Cardiac fibroblast (primary cell): Measurements from ENCODE around the gene KMT2C.
"Not testable (repeated sequence)": the region's sequence is repeated elsewhere in the genome, so short reads cannot be mapped to it uniquely, and the experiment has no call there.

Experiments
- DNase-seq, 2 donors: peaks; one replicate each; pipeline versions ENCODE4 v3.0.0 to v3.0.0-alpha.2; 2010; ENCODE audit warnings: low read depth in 2 of 2
- H3K4me3 ChIP-seq, 2 donors: replicated peaks in 1 of 2; 1 replicate in 1 of 2; 2 replicates in 1 of 2; pipeline ENCODE4 v1.5.1; 2011; ENCODE audit warnings: low read depth in 2 of 2, low read length in 2 of 2, mild to moderate bottlenecking in 2 of 2, moderate library complexity in 1 of 2
- TF ChIP-seq, protein P1 (sequence below): IDR thresholded peaks from one replicate; pipeline ENCODE4 v1.5.1; 2011; ENCODE audit warnings: low read depth, mild to moderate bottlenecking, low read length, inconsistent platforms

Gene KMT2C

DNA sequence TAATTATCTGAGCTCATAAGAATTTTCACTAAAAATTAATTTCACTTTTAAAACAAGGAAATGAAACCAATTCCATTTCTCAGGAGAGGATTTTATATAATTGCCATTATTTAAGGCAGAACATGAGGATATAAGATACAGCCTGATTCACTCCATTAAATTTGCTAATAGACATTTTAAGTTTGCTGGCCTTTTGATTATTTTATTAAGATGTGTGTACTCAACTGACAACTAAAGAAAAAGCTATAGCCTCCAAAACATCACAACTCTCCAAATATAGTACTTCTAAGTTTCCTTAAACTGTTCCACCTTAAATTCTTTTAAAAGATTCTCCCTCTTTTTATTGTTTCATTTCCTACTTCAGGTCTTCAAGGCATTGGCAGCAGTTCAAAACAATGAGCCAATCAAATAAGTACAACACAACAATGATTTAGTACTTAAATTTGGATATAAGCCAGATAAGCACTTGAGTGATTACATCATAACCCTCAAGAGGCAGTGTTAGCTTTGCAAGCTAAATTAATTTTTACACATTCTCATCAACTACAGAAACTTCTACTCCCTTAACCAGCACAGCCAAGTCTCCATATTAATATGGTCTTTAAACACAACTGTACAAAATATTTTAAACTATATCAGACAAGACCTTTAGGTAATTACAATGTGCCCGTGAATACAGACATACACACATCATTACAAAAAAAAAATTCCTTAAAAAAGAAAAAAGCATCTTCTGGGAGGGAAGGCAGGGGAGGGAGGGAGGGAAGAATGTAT, 121.8 kb downstream of the KMT2C start:
- peak; percentile 96 to 97 for DNase-seq

DNA sequence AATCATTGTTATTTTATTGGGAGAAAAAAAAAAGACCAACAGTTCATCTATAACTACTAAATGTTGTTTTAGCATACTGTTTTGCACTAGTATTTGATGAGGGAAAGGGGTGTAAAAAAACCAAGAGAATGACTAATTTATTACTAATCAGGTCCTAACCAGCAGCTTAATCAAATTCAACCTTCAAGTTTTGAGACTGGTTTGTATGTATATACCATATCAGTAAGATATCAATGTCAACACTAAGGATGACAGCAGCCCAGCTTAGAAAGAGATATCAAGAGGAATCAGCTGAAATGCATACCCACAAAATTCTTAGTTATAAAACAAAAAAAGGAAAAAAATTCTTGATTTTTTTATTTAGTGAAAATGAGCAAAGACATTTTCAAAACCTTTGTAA, 122.6 kb downstream of the KMT2C start:
- no peak for DNase-seq
- TF ChIP-seq, protein P1, sequence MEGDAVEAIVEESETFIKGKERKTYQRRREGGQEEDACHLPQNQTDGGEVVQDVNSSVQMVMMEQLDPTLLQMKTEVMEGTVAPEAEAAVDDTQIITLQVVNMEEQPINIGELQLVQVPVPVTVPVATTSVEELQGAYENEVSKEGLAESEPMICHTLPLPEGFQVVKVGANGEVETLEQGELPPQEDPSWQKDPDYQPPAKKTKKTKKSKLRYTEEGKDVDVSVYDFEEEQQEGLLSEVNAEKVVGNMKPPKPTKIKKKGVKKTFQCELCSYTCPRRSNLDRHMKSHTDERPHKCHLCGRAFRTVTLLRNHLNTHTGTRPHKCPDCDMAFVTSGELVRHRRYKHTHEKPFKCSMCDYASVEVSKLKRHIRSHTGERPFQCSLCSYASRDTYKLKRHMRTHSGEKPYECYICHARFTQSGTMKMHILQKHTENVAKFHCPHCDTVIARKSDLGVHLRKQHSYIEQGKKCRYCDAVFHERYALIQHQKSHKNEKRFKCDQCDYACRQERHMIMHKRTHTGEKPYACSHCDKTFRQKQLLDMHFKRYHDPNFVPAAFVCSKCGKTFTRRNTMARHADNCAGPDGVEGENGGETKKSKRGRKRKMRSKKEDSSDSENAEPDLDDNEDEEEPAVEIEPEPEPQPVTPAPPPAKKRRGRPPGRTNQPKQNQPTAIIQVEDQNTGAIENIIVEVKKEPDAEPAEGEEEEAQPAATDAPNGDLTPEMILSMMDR = no peak
- H3K4me3 ChIP-seq = no peak overlapping the region

More for the DNA sequence above, 121.8 kb downstream of the KMT2C start:
- TF ChIP-seq, protein P1 = no peak
- no peak overlapping the region for H3K4me3 ChIP-seq

DNA sequence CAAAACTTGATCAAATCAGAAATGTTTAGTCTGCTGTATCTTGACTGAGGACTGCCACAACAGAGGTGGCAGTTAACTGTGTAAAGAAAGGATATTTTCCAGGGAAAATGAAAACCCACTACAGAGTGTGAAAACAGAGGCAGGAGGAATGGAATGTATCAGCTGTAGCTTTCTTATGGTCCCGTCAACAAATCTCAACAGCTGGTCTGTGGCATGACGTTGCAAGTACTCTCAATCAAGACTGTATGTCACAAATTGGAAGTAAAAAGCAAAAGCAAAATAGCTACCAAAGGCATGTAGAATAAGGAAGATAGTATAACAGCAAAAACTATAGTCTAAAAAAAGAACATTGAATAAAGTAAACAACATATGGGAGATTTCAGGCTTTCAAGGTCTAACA, 123.5 kb downstream of the KMT2C start:
- DNase-seq = peak; percentile 40 to 66
- no peak overlapping the region for H3K4me3 ChIP-seq
- TF ChIP-seq, protein P1 = no peak

DNA sequence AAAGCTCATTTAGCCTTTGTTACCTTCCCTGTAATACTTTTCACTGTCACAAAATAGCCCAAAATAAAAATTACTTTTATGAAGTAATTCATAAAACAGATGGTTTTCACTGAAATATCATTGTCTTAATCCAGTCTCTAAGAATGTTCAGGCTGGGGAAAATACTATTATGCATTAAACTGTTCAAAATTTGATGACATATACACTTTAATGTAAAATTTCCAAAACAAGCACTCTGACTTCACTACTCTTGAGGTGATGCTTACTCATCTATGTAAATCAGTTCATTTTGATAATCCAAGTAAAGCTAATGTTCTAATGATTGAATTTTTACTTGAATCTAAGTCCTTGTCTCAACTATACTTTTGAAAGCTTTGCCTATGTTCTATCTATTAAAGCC, 127.9 kb downstream of the KMT2C start:
- TF ChIP-seq, protein P1 = no peak
- no peak overlapping the region for H3K4me3 ChIP-seq
- no peak for DNase-seq

DNA sequence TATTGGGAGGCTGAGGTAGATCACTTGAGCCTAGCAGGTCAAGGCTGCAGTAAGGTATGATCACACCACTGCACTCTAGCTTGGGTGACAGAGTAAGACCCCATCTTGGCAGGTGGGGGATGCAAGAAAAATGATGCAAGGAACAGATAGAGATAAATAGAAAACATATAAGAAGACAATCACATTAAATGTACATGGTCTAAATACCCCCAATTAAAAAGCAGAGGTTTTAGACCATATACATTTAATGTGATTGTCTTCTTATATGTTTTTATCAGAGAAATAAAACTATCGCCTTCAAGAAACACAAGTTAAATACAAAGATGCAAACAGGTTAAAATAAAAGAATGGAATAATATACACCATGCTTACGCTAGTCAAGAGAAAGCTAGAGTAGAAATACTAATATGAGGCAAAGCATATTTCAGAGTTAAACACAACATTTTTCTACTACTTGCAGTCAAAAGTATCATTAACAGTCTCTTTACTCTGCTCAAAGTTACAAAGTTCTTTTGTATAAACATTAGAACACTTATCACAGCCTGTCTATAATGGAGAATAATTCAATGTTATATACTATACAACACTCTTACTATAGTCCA, 136.2 kb downstream of the KMT2C start:
- not testable (repeated sequence) for H3K4me3 ChIP-seq

DNA sequence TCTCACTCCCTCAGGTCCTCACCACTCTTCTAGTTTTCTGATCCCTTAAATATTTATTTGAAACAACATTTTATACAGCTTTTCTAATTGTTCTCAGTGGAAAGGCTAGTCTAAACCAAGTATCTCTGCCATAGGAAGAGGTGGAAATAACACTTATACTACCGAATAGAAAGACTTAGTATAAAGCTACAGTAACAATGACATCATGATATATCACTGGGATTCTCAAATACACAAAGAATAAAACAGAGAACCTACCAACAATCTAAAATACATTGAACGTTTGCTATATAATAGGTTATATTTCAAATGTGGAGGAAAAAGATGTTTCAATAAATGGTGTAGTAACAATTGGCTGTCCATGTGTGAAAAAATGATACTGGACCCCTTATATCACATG, 142.9 kb downstream of the KMT2C start:
- DNase-seq = no peak
- TF ChIP-seq, protein P1 = no peak

More for the DNA sequence above, 136.2 kb downstream of the KMT2C start:
- DNase-seq = not testable (repeated sequence)

DNA sequence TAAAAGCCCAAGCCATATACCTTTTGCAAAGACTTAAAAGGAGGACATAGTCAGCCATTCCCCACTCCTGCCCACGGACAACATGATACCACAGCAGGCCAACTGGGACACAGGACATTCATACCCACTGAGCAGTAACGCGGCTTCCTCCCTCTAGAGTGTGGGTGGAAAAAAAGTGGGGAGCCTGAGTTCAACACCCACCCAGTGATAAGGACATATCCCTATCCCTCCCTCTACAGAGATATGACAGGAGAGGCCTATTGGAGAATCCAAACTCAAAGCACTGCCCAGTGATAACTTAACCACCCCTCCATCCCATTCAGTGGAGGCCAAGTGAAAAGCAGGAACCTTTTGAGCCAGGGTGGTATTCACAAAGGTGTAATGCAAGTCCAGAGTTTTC, 148.8 kb downstream of the KMT2C start:
- H3K4me3 ChIP-seq = not testable (repeated sequence)

More for the DNA sequence above, 142.9 kb downstream of the KMT2C start:
- no peak overlapping the region for H3K4me3 ChIP-seq

DNA sequence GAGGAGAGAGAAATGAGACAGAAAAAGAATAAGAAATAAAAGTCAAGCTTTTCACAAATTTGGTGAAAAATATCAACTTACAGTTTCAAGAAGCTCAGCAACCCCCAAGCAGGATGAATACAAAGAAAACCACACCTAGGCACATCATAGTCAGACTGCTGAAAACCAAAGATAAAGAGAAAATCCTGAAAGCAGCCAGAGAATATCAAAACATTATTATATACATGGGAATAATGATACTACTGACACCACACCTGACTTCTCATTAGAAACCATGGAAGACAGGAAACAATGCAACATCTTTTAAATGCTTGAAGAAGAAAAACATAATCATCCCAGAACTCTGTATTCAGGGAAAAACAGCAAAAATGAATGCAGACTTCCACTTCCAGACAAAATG, 149.6 kb downstream of the KMT2C start:
- H3K4me3 ChIP-seq, DNase-seq: not testable (repeated sequence)

More for the DNA sequence above, 148.8 kb downstream of the KMT2C start:
- DNase-seq = not testable (repeated sequence)

DNA sequence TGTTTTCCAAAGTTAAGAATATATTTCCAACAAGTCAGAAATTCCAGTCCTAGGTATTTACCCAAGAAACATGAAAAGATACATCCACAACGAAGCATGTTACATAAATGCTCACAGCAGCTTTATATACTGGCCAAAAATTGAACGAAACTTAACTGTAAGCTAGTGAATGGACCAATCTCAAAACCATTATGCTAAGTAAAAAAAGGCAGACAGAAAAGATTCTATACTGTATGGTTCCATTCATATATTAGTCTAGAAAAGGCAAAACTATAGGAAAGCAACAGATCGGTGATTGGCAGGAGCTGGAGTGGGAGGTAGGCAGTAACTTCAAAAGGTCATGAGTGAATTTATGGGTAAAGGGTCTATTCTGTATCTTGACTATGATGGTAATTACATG, 150.8 kb downstream of the KMT2C start:
- not testable (repeated sequence) for DNase-seq

DNA sequence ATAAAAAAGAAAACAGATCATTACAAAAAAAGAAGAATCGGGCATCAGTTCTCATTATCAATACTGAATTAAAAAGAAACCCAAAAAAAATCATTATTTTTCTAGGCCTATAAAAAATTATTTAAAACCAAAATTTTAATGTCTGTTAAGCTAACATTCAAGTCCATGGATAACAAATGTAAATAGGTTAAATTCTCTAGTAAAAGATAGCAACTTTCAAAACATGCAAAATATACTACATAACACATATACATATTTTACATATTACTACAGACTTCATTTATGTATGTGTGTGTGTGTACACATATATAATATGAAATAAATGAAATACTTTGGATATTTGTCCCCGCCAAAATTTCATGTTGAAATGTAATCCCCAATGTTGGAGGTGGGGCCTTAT, 158.1 kb downstream of the KMT2C start:
- not testable (repeated sequence) for H3K4me3 ChIP-seq

More for the DNA sequence above, 150.8 kb downstream of the KMT2C start:
- not testable (repeated sequence) for H3K4me3 ChIP-seq

DNA sequence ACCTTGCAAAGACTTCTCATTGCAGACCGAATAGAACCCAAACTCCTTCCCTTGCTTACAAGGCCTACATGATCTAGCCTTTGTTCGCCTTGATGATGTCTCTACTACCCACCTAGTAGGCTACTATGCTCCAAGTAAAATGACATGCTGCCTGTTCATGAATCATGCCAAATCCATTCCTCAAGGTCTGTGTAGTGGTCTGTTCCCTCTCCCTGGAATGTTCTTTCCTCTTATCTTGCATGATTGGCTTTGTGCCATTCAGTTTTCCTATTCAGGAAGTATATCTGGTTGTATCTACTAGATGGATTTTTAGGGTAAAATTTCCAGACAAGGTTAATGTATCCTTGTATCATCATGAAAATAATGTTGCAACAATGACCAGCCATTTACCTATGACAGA, 165.4 kb downstream of the KMT2C start:
- not testable (repeated sequence) for H3K4me3 ChIP-seq
- DNase-seq = peak; percentile 10 to 47

More for the DNA sequence above, 158.1 kb downstream of the KMT2C start:
- not testable (repeated sequence) for DNase-seq

DNA sequence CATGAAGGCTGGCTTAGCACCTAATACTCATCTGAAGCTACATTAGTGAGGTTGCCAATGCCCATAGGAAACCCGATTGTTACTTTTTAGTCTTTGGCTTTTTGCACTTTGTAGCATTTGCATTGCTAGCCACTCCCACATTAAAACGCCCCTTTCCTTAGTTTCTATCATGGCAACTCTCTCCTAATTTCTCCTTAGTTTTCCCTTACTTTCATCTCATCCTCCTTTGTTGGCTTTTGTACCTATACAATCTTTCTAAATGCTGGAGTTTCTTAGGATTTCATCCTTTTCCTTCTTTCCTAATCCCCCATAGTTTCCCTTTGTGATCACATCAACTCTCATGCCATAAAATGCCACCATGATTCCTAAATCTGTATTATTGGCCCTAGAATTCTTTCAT, 168.9 kb downstream of the KMT2C start:
- DNase-seq, H3K4me3 ChIP-seq: not testable (repeated sequence)
